ENCODE results near the gene MLST8. TPM values are rescaled to one million over a fixed set of nuclear protein-coding genes. Genes with fewer than 3 reads are reported as not detected.

Gene MLST8
- total and polyA plus RNA-seq, 2 of the 8 experiments (the other 6 are each of a cell fraction or from before 2014, with no cell fraction given) = 67.6 to 321 TPM

DNA sequence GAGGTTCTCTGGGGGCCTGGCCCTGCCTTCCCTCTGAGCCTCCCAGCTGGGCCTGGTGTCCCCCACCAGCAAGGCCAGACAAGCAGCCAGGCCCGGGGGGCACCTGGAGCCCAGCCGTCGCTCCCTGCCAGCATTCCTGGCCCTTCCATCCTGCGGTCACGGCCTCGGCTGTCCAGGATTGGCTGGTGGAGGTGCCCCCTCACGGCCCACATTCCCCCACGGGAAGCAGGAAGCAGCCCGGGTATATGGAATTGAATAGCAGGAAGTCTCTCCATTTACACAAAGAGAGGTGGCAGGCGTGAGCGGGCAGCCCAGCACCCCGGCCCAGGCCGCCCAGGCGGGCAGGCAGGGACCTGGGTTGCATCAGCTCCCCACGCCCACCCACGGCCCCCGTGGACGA is 35.2 kb upstream of the MLST8 start:
- H2BK12ac ChIP-seq (ENCODE audit: low read depth, low read length) = no peak overlapping the region
- FAIRE-seq = no peak
- 98% methylated on average over 18 of the region's 18 CpGs; no CpG with 5 or more reads in 1 of the 2 experiments for WGBS, 2 experiments (ENCODE audit: extremely low coverage in 1 of 2, insufficient coverage in 1 of 2, insufficient read length in 1 of 2, insufficient replicate concordance in 2 of 2, low coverage in 1 of 2, low lambda C conversion rate in 2 of 2, missing lambda C conversion rate in 1 of 2)
- POLR2A ChIA-PET (ENCODE audit: partially characterized antibody) = interaction anchor here (0.9 to 13.5 kb wide), 6 partner anchors 13 to 82 kb away, joined by 3 to 312 read pairs (median 4); partner anchors contain the start of genes ECI1 and TRAF7
- peaks cover 8% of the 10 kb centered on the region; the same call in 1 of the 2 replicates for H3K79me1 ChIP-seq (ENCODE audit: low read depth, low read length)
- no peak overlapping the region for H3K9ac ChIP-seq (replicated peaks in 1 of 4; ENCODE audit: extremely low read depth in 1 of 4, low read depth in 3 of 4, low read length in 3 of 4)
- no peak overlapping the region for H2AK5ac ChIP-seq (ENCODE audit: low read depth, low read length)
- H2BK5ac ChIP-seq (ENCODE audit: low read depth, low read length) = no peak overlapping the region
- H2BK20ac ChIP-seq (ENCODE audit: low read length) = no peak overlapping the region
- H3K9me3 ChIP-seq (ENCODE audit: insufficient read depth in 2 of 2, low read depth in 1 of 2, low read length in 1 of 2) = peaks cover 0 to 2% of the 10 kb centered on the region in 2 experiments; a peak in 1 of 4 replicates
- no peak overlapping the region for H3K4me3 ChIP-seq (ENCODE audit: extremely low read depth in 1 of 4, insufficient read depth in 2 of 4, low read depth in 3 of 4, low read length in 4 of 4)
- H2AFZ ChIP-seq (ENCODE audit: low read length) = no peak overlapping the region
- peaks cover 5 to 32% of the 10 kb centered on the region in 2 experiments for H4K20me1 ChIP-seq (replicated peaks in 1 of 2; ENCODE audit: control insufficient read depth in 1 of 2, insufficient read depth in 2 of 2, low read length in 2 of 2)
- H3K23ac ChIP-seq (ENCODE audit: insufficient read length) = no peak overlapping the region
- no peak overlapping the region for H3K14ac ChIP-seq (ENCODE audit: insufficient read length)
- no peak overlapping the region for H2BK15ac ChIP-seq (ENCODE audit: low read length)
- no peak overlapping the region; the same call in 1 of the 2 replicates for H3K27ac ChIP-seq (ENCODE audit: low read depth, low read length)
- no peaks in the 10 kb centered on the region for H3K27me3 ChIP-seq (replicated peaks in 1 of 4; ENCODE audit: control insufficient read depth in 3 of 4, extremely low read depth in 1 of 4, insufficient read depth in 3 of 4, low read length in 3 of 4)
- H4K5ac ChIP-seq (ENCODE audit: insufficient read length, low read depth, low read length) = no peak overlapping the region
- no peak overlapping the region for H3K18ac ChIP-seq (ENCODE audit: extremely low read depth, low read length)
- no peak overlapping the region for H4K91ac ChIP-seq (replicated peaks; ENCODE audit: insufficient read length, low read length)
- peaks cover 0 to 9% of the 10 kb centered on the region in 2 experiments; a peak in 2 of 4 replicates for H3K79me2 ChIP-seq (ENCODE audit: control insufficient read depth in 1 of 2, insufficient read depth in 2 of 2, low read length in 2 of 2)
- H3K36me3 ChIP-seq (ENCODE audit: control insufficient read depth in 2 of 4, insufficient read depth in 4 of 4, low read length in 3 of 4) = peaks cover 23 to 55% (median 42%) of the 10 kb centered on the region in 4 experiments
- no peak overlapping the region for H3K4ac ChIP-seq (replicated peaks; ENCODE audit: insufficient read length, low read depth, low read length)
- no peak overlapping the region; the same call in 1 of the 2 replicates for H4K8ac ChIP-seq (ENCODE audit: extremely low read depth, insufficient read depth, low read length)
- H3K4me2 ChIP-seq (ENCODE audit: insufficient read depth in 1 of 2, low read depth in 2 of 2, low read length in 2 of 2) = no peak overlapping the region
- H3K56ac ChIP-seq (replicated peaks; ENCODE audit: insufficient read length, low read depth, low read length) = no peak overlapping the region
- H3K4me1 ChIP-seq (replicated peaks in 1 of 4; ENCODE audit: control insufficient read depth in 3 of 4, insufficient read depth in 4 of 4, low read length in 3 of 4) = no peaks in the 10 kb centered on the region; a peak in 1 of 7 replicates
- CTCF ChIA-PET (ENCODE audit: partially characterized antibody) = no interaction called here
- no peaks in the 10 kb centered on the region for H3K23me2 ChIP-seq (ENCODE audit: low read depth, low read length)
- H2BK120ac ChIP-seq (replicated peaks; ENCODE audit: low read depth, low read length) = no peak overlapping the region
- DNase-seq (ENCODE audit: low read depth in 1 of 2, low spot score in 2 of 2) = no peak
- TF ChIP-seq BCL11A (IDR thresholded peaks at IDR 0.05; ENCODE audit: low read depth in 2 of 2, low read length in 2 of 2) (no peak), KDM1A (IDR thresholded peaks at IDR 0.05; ENCODE audit: borderline replicate concordance, low read length) (no peak), FOSL1 (IDR thresholded peaks at IDR 0.05; ENCODE audit: insufficient read depth, low read depth, low read length) (no peak), TBP (IDR thresholded peaks at IDR 0.05; ENCODE audit: low read depth, low read length) (no peak), HDAC2 (IDR thresholded peaks at IDR 0.05; ENCODE audit: borderline replicate concordance in 1 of 2, low read depth in 2 of 2, low read length in 2 of 2) (no peak), TAF7 (optimal IDR thresholded peaks at IDR 0.05; ENCODE audit: borderline replicate concordance, low read depth, low read length) (no peak), NANOG (IDR thresholded peaks at IDR 0.05; ENCODE audit: insufficient read depth, low read depth, low read length, poor library complexity, severe bottlenecking) (no peak), RFX5 (IDR thresholded peaks at IDR 0.05; ENCODE audit: borderline replicate concordance, low read depth, low read length) (no peak)
- TF ChIP-seq, protein P1, sequence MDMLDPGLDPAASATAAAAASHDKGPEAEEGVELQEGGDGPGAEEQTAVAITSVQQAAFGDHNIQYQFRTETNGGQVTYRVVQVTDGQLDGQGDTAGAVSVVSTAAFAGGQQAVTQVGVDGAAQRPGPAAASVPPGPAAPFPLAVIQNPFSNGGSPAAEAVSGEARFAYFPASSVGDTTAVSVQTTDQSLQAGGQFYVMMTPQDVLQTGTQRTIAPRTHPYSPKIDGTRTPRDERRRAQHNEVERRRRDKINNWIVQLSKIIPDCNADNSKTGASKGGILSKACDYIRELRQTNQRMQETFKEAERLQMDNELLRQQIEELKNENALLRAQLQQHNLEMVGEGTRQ (IDR thresholded peaks at IDR 0.05; ENCODE audit: low read length) = no peak

All from H1 (cell line).